ENCODE data around the gene IDH3G.

Gene IDH3G

GRCh38 chrX:153786669-153787068 lies 7.5 kb downstream of the IDH3G start:
- TF ChIP-seq, protein P1, sequence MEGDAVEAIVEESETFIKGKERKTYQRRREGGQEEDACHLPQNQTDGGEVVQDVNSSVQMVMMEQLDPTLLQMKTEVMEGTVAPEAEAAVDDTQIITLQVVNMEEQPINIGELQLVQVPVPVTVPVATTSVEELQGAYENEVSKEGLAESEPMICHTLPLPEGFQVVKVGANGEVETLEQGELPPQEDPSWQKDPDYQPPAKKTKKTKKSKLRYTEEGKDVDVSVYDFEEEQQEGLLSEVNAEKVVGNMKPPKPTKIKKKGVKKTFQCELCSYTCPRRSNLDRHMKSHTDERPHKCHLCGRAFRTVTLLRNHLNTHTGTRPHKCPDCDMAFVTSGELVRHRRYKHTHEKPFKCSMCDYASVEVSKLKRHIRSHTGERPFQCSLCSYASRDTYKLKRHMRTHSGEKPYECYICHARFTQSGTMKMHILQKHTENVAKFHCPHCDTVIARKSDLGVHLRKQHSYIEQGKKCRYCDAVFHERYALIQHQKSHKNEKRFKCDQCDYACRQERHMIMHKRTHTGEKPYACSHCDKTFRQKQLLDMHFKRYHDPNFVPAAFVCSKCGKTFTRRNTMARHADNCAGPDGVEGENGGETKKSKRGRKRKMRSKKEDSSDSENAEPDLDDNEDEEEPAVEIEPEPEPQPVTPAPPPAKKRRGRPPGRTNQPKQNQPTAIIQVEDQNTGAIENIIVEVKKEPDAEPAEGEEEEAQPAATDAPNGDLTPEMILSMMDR (IDR thresholded peaks at IDR 0.05; ENCODE audit: borderline replicate concordance, insufficient read depth, low read depth, low read length), result no peak
- no peak overlapping the region for H3K4me3 ChIP-seq (ENCODE audit: low read depth, low read length)

DNA sequence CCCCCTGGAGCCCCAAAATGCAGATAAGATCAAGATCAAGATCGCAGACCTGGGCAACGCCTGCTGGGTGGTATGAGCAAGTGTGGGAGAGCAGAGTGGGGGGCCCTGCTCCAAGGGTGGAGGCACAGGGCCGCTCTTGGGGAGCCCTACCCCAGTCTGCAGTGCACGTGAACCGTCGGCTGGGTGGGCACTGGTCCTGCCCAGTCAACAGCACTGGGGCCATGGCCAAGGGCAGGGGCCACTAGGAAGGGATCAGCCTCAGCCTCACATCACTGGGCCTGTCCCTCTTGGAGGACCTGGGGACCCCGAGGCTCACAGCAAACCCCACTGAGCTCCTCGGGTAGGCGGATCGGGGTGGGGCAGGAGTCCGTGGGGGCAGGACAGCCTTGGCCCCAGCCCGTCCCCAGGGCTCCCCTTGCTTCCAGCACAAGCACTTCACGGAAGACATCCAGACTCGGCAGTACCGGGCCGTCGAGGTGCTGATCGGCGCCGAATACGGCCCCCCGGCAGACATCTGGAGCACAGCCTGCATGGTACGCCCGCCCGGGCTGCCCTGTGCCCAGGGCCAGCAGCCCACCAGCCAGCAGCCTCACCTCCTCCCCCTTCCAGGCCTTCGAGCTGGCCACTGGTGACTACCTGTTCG lies 9.7 kb downstream of the IDH3G start:
- TF ChIP-seq, protein P1 (IDR thresholded peaks at IDR 0.05; ENCODE audit: borderline replicate concordance, insufficient read depth, low read depth, low read length), result no peak
- no peak overlapping the region for H3K4me3 ChIP-seq (ENCODE audit: low read depth, low read length)

GRCh38 chrX:153783378-153784013 lies 10.7 kb downstream of the IDH3G start:
- TF ChIP-seq, protein P1 (IDR thresholded peaks at IDR 0.05; ENCODE audit: borderline replicate concordance, insufficient read depth, low read depth, low read length), result no peak
- no peak overlapping the region for H3K4me3 ChIP-seq (ENCODE audit: low read depth, low read length)

- TF ChIP-seq, protein P1 (IDR thresholded peaks at IDR 0.05; ENCODE audit: borderline replicate concordance, insufficient read depth, low read depth, low read length), result no peak
- H3K4me3 ChIP-seq (ENCODE audit: low read depth, low read length), result no peak overlapping the region
Observed at GRCh38 chrX:153782871-153783270, 11.3 kb downstream of the IDH3G start.

- no peak overlapping the region for H3K4me3 ChIP-seq (ENCODE audit: low read depth, low read length)
- TF ChIP-seq, protein P1 (IDR thresholded peaks at IDR 0.05; ENCODE audit: borderline replicate concordance, insufficient read depth, low read depth, low read length), result no peak
Observed at GRCh38 chrX:153782313-153782712, 11.9 kb downstream of the IDH3G start.

- H3K4me3 ChIP-seq (ENCODE audit: low read depth, low read length), result no peak overlapping the region
- TF ChIP-seq, protein P1 (IDR thresholded peaks at IDR 0.05; ENCODE audit: borderline replicate concordance, insufficient read depth, low read depth, low read length), result no peak
Observed at GRCh38 chrX:153781428-153782047, 12.6 kb downstream of the IDH3G start.

All from GM12875 (cell line).